ENCODE data around the gene CEP131.

The CEP131 gene

DNA sequence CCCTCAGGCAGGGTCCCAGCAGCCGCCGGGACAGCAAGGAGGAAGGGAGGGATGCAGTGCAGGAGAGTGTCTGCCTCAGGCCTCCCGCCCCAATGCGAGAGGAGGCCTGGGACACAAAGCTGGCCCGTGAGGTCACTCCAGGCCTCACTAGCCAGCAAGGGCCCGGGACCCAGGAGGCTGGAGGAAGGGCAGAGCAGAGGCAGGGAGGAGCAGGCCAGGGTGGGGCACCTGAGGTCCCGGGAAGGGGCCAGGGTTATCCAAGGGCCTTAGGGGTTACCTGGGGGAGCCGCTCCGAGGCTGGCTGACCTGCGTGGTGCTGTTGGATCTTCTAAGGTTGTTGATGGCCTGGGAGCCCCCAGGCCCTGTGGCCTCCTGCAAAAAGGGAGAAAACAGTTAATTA lies 14.1 kb downstream of the CEP131 start:
- POLR2A ChIA-PET, result interaction anchor here (0.6 kb wide), 1 partner anchor 319 kb away, joined by 3 read pairs; no protein-coding TSS in a partner anchor
- CTCF ChIA-PET, result no interaction called here
- TF ChIP-seq ZNF37A (tag by site-specific recombination; IDR thresholded peaks at IDR 0.05), result no peak
- no peak for TF ChIP-seq ZNF48 (tag by site-specific recombination; IDR thresholded peaks at IDR 0.05)
- no peak for TF ChIP-seq ZBTB21 (tag by site-specific recombination; IDR thresholded peaks at IDR 0.05)
- TF ChIP-seq SP2 (tag by site-specific recombination; IDR thresholded peaks at IDR 0.05), result no peak
- TF ChIP-seq, protein P1, sequence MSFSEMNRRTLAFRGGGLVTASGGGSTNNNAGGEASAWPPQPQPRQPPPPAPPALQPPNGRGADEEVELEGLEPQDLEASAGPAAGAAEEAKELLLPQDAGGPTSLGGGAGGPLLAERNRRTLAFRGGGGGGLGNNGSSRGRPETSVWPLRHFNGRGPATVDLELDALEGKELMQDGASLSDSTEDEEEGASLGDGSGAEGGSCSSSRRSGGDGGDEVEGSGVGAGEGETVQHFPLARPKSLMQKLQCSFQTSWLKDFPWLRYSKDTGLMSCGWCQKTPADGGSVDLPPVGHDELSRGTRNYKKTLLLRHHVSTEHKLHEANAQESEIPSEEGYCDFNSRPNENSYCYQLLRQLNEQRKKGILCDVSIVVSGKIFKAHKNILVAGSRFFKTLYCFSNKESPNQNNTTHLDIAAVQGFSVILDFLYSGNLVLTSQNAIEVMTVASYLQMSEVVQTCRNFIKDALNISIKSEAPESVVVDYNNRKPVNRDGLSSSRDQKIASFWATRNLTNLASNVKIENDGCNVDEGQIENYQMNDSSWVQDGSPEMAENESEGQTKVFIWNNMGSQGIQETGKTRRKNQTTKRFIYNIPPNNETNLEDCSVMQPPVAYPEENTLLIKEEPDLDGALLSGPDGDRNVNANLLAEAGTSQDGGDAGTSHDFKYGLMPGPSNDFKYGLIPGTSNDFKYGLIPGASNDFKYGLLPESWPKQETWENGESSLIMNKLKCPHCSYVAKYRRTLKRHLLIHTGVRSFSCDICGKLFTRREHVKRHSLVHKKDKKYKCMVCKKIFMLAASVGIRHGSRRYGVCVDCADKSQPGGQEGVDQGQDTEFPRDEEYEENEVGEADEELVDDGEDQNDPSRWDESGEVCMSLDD (tag by site-specific recombination; IDR thresholded peaks at IDR 0.05), result no peak
- TF ChIP-seq ZNF785 (tag by site-specific recombination; IDR thresholded peaks at IDR 0.05), result no peak
- no peak for TF ChIP-seq OSR2 (tag by site-specific recombination; IDR thresholded peaks at IDR 0.05)
- TF ChIP-seq ZSCAN30 (tag by site-specific recombination; IDR thresholded peaks at IDR 0.05), result no peak
- TF ChIP-seq ZFP3 (tag by site-specific recombination; IDR thresholded peaks at IDR 0.05; ENCODE audit: low read depth), result no peak
- TF ChIP-seq ZNF133 (tag by site-specific recombination; IDR thresholded peaks at IDR 0.05), result no peak
- TF ChIP-seq ZNF660 (tag by site-specific recombination; IDR thresholded peaks at IDR 0.05), result no peak
- TF ChIP-seq ZNF629 (tag by site-specific recombination; IDR thresholded peaks at IDR 0.05), result no peak
- TF ChIP-seq, protein P2, sequence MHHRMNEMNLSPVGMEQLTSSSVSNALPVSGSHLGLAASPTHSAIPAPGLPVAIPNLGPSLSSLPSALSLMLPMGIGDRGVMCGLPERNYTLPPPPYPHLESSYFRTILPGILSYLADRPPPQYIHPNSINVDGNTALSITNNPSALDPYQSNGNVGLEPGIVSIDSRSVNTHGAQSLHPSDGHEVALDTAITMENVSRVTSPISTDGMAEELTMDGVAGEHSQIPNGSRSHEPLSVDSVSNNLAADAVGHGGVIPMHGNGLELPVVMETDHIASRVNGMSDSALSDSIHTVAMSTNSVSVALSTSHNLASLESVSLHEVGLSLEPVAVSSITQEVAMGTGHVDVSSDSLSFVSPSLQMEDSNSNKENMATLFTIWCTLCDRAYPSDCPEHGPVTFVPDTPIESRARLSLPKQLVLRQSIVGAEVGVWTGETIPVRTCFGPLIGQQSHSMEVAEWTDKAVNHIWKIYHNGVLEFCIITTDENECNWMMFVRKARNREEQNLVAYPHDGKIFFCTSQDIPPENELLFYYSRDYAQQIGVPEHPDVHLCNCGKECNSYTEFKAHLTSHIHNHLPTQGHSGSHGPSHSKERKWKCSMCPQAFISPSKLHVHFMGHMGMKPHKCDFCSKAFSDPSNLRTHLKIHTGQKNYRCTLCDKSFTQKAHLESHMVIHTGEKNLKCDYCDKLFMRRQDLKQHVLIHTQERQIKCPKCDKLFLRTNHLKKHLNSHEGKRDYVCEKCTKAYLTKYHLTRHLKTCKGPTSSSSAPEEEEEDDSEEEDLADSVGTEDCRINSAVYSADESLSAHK (tag by site-specific recombination; IDR thresholded peaks at IDR 0.05), result no peak
- TF ChIP-seq ZNF266 (tag by site-specific recombination; IDR thresholded peaks at IDR 0.05; ENCODE audit: low read depth), result no peak
- TF ChIP-seq ZNF521 (tag by site-specific recombination; IDR thresholded peaks at IDR 0.05), result no peak
- TF ChIP-seq SALL2 (tag by site-specific recombination; IDR thresholded peaks at IDR 0.05; ENCODE audit: borderline replicate concordance), result no peak
- no peak for TF ChIP-seq BCL11B (tag by site-specific recombination; IDR thresholded peaks at IDR 0.05; ENCODE audit: low read depth)
- TF ChIP-seq YY2 (tag by site-specific recombination; IDR thresholded peaks at IDR 0.05), result no peak
- Histone ChIP-seq H3K36me3 (ENCODE audit: control insufficient read depth in 2 of 2, insufficient read depth in 1 of 2, low read length in 2 of 2) (peaks cover 17 to 47% of the 10 kb centered on the region in 2 experiments; a peak in 2 of 3 replicates), H3K4me1 (ENCODE audit: control insufficient read depth, insufficient read depth, low read length) (no peaks in the 10 kb centered on the region), H3K27ac (ENCODE audit: extremely low read depth, low read depth, low read length) (no peak overlapping the region), H3K4me3 (ENCODE audit: low read depth, low read length) (no peak overlapping the region), H3K9me3 (ENCODE audit: control insufficient read depth, insufficient read depth, low read depth, low read length) (no peaks in the 10 kb centered on the region)

DNA sequence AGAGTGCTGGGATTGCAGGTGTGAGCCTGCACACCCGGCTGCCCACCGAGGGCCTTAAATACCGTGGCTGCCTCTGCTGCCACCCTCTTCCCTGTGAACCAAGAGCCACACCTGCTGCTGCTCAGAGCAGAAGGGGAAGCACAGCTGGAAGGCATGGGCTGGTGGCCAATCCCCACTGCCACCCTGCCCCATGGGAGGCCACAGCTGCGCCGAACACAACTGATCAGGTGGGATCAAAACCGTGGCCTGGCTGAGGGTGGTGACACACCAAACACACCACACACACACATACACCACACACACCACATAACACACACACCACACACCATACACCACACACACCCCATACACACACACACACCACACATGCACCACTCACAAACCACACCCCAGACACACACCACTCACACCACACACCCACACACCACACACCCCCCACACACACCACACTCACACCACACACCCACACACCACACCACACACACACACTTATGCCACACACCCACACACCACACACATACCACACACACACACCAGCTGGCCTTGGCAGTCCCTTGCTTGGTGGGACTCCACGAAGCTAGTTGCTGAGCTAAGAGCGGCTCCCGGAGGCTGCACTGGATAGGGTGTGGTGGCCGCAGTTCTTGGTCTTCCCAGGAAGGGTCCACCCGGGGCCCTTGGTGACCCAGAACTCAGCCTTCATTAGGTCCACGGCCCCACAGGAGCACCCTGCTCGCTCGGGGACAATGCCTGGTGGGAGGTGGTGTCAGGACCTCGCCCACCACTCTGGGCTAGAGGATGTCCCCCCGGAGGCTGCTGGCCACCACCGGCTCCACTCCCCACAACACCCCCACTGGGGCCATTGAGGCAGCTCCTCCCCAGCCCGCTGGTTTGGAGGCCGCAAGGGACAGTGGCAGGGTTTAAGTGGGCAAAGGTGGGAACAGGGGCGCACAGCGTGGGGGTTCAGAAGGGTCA lies 14.9 kb downstream of the CEP131 start:
- TF ChIP-seq ZFHX2 (tag by site-specific recombination; conservative IDR thresholded peaks at IDR 0.05) (peak; percentile 99), KLF17 (tag by site-specific recombination; IDR thresholded peaks at IDR 0.05) (no peak), ZNF18 (tag by site-specific recombination; IDR thresholded peaks at IDR 0.05) (peak; percentile 28; the same call in 1 of the 2 replicates), KLF8 (tag by site-specific recombination; IDR thresholded peaks at IDR 0.05) (0 out of 2 replicates have a peak, but pooled peaks have one; percentile 14), KLF1 (tag by site-specific recombination; IDR thresholded peaks at IDR 0.05) (0 out of 2 replicates have a peak, but pooled peaks have one; percentile 12), ZFP37 (tag by site-specific recombination; IDR thresholded peaks at IDR 0.05) (no peak), ZIC2 (tag by site-specific recombination; IDR thresholded peaks at IDR 0.05) (peak; percentile 30), EGR2 (tag by site-specific recombination; IDR thresholded peaks at IDR 0.05; ENCODE audit: low read depth) (peak; percentile 99), ZNF10 (tag by site-specific recombination; IDR thresholded peaks at IDR 0.05) (0 out of 2 replicates have a peak, but pooled peaks have one; percentile 45)
- Histone ChIP-seq H3K27ac (ENCODE audit: extremely low read depth, low read depth, low read length) (no peak overlapping the region), H3K4me3 (ENCODE audit: low read depth, low read length) (no peak overlapping the region), H3K36me3 (ENCODE audit: control insufficient read depth in 2 of 2, insufficient read depth in 1 of 2, low read length in 2 of 2) (peaks cover 17 to 53% of the 10 kb centered on the region in 2 experiments; a peak in 2 of 3 replicates), H3K9me3 (ENCODE audit: control insufficient read depth, insufficient read depth, low read depth, low read length) (no peaks in the 10 kb centered on the region), H3K4me1 (ENCODE audit: control insufficient read depth, insufficient read depth, low read length) (no peaks in the 10 kb centered on the region)
- POLR2A ChIA-PET, result no interaction called here
- CTCF ChIA-PET, result no interaction called here
